ENCODE results near the gene SPARCL1.

The SPARCL1 gene

GRCh38 chr4:87517621-87518020 lies 11.6 kb downstream of the SPARCL1 start:
- no peak overlapping the region for H3K4me3 Mint-ChIP-seq
- peaks cover 42% of the 10 kb centered on the region for H3K4me1 Mint-ChIP-seq
- no peaks in the 10 kb centered on the region for H3K27me3 Mint-ChIP-seq (ENCODE audit: low read depth)
- H3K9me3 Mint-ChIP-seq, result no peaks in the 10 kb centered on the region
- H3K27ac Mint-ChIP-seq, result no peak overlapping the region
- H3K36me3 Mint-ChIP-seq (ENCODE audit: low read depth), result no peaks in the 10 kb centered on the region
- TF ChIP-seq CTCF (IDR thresholded peaks at IDR 0.05; ENCODE audit: unreplicated experiment in 3 of 3), result no peak

- Mint-ChIP-seq H3K27me3 (ENCODE audit: low read depth) (no peaks in the 10 kb centered on the region), H3K9me3 (no peaks in the 10 kb centered on the region), H3K4me3 (no peak overlapping the region), H3K36me3 (ENCODE audit: low read depth) (no peaks in the 10 kb centered on the region), H3K27ac (no peak overlapping the region), H3K4me1 (peaks cover 38% of the 10 kb centered on the region)
- TF ChIP-seq CTCF (IDR thresholded peaks at IDR 0.05; ENCODE audit: unreplicated experiment in 3 of 3), result no peak
These were observed 12.5 kb downstream of the SPARCL1 start for GRCh38 chr4:87516683-87517082.

GRCh38 chr4:87512400-87512799 lies 16.8 kb downstream of the SPARCL1 start:
- Mint-ChIP-seq H3K4me1 (peaks cover 24% of the 10 kb centered on the region), H3K27me3 (ENCODE audit: low read depth) (no peaks in the 10 kb centered on the region), H3K9me3 (no peaks in the 10 kb centered on the region), H3K4me3 (no peak overlapping the region), H3K27ac (peak overlapping the region in 2 of 3 experiments; percentile 56 to 85), H3K36me3 (ENCODE audit: low read depth) (no peaks in the 10 kb centered on the region)
- TF ChIP-seq CTCF (IDR thresholded peaks at IDR 0.05; ENCODE audit: unreplicated experiment in 3 of 3), result no peak

GRCh38 chr4:87511500-87511899 lies 17.7 kb downstream of the SPARCL1 start:
- H3K4me3 Mint-ChIP-seq, result no peak overlapping the region
- no peaks in the 10 kb centered on the region for H3K36me3 Mint-ChIP-seq (ENCODE audit: low read depth)
- H3K4me1 Mint-ChIP-seq, result peaks cover 22% of the 10 kb centered on the region

GRCh38 chr4:87510747-87511146 lies 18.4 kb downstream of the SPARCL1 start:
- Mint-ChIP-seq H3K36me3 (ENCODE audit: low read depth) (no peaks in the 10 kb centered on the region), H3K9me3 (no peaks in the 10 kb centered on the region), H3K4me1 (peaks cover 22% of the 10 kb centered on the region), H3K27ac (no peak overlapping the region), H3K27me3 (ENCODE audit: low read depth) (no peaks in the 10 kb centered on the region), H3K4me3 (no peak overlapping the region)
- TF ChIP-seq CTCF (IDR thresholded peaks at IDR 0.05; ENCODE audit: unreplicated experiment in 3 of 3), result no peak

More at GRCh38 chr4:87511500-87511899, 17.7 kb downstream of the SPARCL1 start:
- no peak for TF ChIP-seq CTCF (IDR thresholded peaks at IDR 0.05; ENCODE audit: unreplicated experiment in 3 of 3)
- H3K9me3 Mint-ChIP-seq, result no peaks in the 10 kb centered on the region
- no peaks in the 10 kb centered on the region for H3K27me3 Mint-ChIP-seq (ENCODE audit: low read depth)
- peak overlapping the region in 2 of 3 experiments; percentile 5 to 21 for H3K27ac Mint-ChIP-seq

GRCh38 chr4:87506974-87507701 lies 22.0 kb downstream of the SPARCL1 start:
- no peak overlapping the region for H3K27ac Mint-ChIP-seq
- H3K4me3 Mint-ChIP-seq, result no peak overlapping the region
- no peak for TF ChIP-seq CTCF (IDR thresholded peaks at IDR 0.05; ENCODE audit: unreplicated experiment in 3 of 3)
- no peaks in the 10 kb centered on the region for H3K36me3 Mint-ChIP-seq (ENCODE audit: low read depth)
- no peaks in the 10 kb centered on the region for H3K27me3 Mint-ChIP-seq (ENCODE audit: low read depth)
- H3K4me1 Mint-ChIP-seq, result peaks cover 17% of the 10 kb centered on the region
- H3K9me3 Mint-ChIP-seq, result no peaks in the 10 kb centered on the region

Data from nephron (organoid).